K562 (cell line): ENCODE results near the gene SLC38A11.

Source experiments
- CXXC5 ChIP-seq: fragments of 250-450 bp; sonication (Bioruptor Pico); IDR thresholded peaks from 2 replicates; pipeline ENCODE4 v1.8.0; 2022; ENCODE audit warnings: inconsistent platforms, mild to moderate bottlenecking, moderate library complexity
- KDM4B ChIP-seq, 2 experiments: fragments of 450-650 bp in 1 of 2; sonication (generic) in 1 of 2; IDR thresholded peaks; 2 replicates each; pipeline ENCODE4 v1.6.1; 2016 to 2017; ENCODE audit warnings: borderline replicate concordance in 2 of 2, antibody characterized with exemption in 1 of 2, low read depth in 1 of 2, mild to moderate bottlenecking in 1 of 2
- KLF16 ChIP-seq: IDR thresholded peaks from 2 replicates; pipeline ENCODE4 v1.6.1; 2016; ENCODE audit warnings: antibody characterized with exemption
- MCM3 ChIP-seq: fragments of 450-650 bp; IDR thresholded peaks from 2 replicates; pipeline ENCODE4 v1.6.1; 2016
- SP1 ChIP-seq: sonication (generic); formaldehyde crosslinking; IDR thresholded peaks from 2 replicates; pipeline ENCODE4 v1.8.1; 2022; ENCODE audit warnings: mild to moderate bottlenecking, missing genetic modification reagents
- STAT5A ChIP-seq: IDR thresholded peaks from 2 replicates; pipeline ENCODE4 v1.6.1; 2012; ENCODE audit warnings: low read length, inconsistent platforms, borderline replicate concordance
- TAF15 ChIP-seq: fragments of 200-400 bp; formaldehyde crosslinking; IDR thresholded peaks from 2 replicates; pipeline ENCODE4 v1.6.1; 2017; ENCODE audit warnings: mild to moderate bottlenecking, low read depth, low read length, moderate library complexity
- TF ChIP-seq, protein P1 (sequence below), 3 experiments: fragments of 200-800 bp in 1 of 3; fragments of 250-450 bp in 1 of 3; fragments of 450-650 bp in 1 of 3; sonication (Bioruptor Pico) in 1 of 3; sonication (Bioruptor generic) in 1 of 3; formaldehyde crosslinking in 1 of 3; IDR thresholded peaks; 2 replicates each; pipeline versions ENCODE4 v1.6.1 to v1.8.0; 2016 to 2022; ENCODE audit warnings: mild to moderate bottlenecking in 2 of 3, missing genetic modification characterization in 2 of 3, missing compliant biosample characterization in 1 of 3, moderate library complexity in 1 of 3
- TF ChIP-seq, protein P2 (sequence below), 2 experiments: fragments of 450-650 bp in 1 of 2; sonication (generic) in 1 of 2; formaldehyde crosslinking in 1 of 2; IDR thresholded peaks in 1 of 2; conservative IDR thresholded peaks in 1 of 2; 2 replicates each; pipeline versions ENCODE4 v1.6.1 to v1.8.1; 2016 to 2023; ENCODE audit warnings: mild to moderate bottlenecking in 2 of 2, moderate library complexity in 2 of 2, inconsistent platforms in 1 of 2, missing genetic modification reagents in 1 of 2

DNA sequence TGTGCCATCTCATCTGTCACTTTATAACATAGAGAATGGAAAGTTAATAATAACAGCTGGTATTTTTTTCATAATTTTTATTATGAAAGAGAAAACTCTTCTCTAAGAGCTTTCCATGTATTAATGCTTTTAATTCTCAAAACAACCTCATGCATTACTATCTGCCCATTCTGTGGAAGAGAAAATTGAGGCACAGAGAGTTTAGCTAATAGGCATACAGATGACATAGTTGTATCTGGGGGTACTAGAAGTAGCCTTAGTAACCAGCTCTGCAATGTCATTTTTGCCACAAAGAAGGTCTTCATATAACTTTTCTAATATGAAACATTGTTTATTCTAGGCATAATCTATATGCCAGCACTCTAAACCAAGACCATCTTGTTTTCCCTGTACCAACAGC is 77.4 kb downstream of the SLC38A11 start:
- no peak for TF ChIP-seq CXXC5 (CRISPR knock-in tag)
- TF ChIP-seq, protein P1, sequence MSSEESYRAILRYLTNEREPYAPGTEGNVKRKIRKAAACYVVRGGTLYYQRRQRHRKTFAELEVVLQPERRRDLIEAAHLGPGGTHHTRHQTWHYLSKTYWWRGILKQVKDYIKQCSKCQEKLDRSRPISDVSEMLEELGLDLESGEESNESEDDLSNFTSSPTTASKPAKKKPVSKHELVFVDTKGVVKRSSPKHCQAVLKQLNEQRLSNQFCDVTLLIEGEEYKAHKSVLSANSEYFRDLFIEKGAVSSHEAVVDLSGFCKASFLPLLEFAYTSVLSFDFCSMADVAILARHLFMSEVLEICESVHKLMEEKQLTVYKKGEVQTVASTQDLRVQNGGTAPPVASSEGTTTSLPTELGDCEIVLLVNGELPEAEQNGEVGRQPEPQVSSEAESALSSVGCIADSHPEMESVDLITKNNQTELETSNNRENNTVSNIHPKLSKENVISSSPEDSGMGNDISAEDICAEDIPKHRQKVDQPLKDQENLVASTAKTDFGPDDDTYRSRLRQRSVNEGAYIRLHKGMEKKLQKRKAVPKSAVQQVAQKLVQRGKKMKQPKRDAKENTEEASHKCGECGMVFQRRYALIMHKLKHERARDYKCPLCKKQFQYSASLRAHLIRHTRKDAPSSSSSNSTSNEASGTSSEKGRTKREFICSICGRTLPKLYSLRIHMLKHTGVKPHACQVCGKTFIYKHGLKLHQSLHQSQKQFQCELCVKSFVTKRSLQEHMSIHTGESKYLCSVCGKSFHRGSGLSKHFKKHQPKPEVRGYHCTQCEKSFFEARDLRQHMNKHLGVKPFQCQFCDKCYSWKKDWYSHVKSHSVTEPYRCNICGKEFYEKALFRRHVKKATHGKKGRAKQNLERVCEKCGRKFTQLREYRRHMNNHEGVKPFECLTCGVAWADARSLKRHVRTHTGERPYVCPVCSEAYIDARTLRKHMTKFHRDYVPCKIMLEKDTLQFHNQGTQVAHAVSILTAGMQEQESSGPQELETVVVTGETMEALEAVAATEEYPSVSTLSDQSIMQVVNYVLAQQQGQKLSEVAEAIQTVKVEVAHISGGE (CRISPR knock-in tag; IDR thresholded peaks at IDR 0.05) = no peak
- TF ChIP-seq, protein P2, sequence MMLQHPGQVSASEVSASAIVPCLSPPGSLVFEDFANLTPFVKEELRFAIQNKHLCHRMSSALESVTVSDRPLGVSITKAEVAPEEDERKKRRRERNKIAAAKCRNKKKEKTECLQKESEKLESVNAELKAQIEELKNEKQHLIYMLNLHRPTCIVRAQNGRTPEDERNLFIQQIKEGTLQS (IDR thresholded peaks at IDR 0.05) = no peak
- TF ChIP-seq, protein P2 (CRISPR knock-in tag; conservative IDR thresholded peaks at IDR 0.05) = no peak
- TF ChIP-seq KLF16 = no peak
- no peak for TF ChIP-seq MCM3
- no peak for TF ChIP-seq KDM4B (IDR thresholded peaks at IDR 0.05; ENCODE audit: borderline replicate concordance in 2 of 2, low read depth in 1 of 2)
- TF ChIP-seq STAT5A = no peak
- TF ChIP-seq SP1 (CRISPR knock-in tag) = no peak
- no peak for TF ChIP-seq TAF15
